ENCODE data around the gene PRKAA1.

DNA sequence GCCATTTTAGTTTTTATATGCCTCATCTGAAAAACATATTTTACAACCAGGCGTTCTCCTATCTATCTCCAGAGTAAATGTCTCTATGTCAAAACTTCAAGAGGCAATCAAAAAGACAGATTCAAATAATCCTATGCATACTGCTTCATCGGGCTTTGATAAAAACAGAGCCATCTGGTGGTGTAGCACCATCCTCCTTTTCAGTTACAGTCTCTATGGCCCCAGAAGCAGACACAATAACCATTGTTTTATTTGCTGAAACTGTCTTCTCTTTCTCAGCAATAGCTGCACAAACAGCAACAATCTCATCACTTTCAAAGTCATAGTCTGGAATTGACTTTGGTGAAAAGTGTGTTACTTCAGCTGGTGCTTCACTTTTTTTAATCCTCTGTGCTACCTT lies 82.2 kb downstream of the PRKAA1 start:
- TF ChIP-seq, protein P1, sequence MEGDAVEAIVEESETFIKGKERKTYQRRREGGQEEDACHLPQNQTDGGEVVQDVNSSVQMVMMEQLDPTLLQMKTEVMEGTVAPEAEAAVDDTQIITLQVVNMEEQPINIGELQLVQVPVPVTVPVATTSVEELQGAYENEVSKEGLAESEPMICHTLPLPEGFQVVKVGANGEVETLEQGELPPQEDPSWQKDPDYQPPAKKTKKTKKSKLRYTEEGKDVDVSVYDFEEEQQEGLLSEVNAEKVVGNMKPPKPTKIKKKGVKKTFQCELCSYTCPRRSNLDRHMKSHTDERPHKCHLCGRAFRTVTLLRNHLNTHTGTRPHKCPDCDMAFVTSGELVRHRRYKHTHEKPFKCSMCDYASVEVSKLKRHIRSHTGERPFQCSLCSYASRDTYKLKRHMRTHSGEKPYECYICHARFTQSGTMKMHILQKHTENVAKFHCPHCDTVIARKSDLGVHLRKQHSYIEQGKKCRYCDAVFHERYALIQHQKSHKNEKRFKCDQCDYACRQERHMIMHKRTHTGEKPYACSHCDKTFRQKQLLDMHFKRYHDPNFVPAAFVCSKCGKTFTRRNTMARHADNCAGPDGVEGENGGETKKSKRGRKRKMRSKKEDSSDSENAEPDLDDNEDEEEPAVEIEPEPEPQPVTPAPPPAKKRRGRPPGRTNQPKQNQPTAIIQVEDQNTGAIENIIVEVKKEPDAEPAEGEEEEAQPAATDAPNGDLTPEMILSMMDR (IDR thresholded peaks at IDR 0.05) = no peak
- TF ChIP-seq POLR2A (IDR thresholded peaks at IDR 0.05) = no peak

All from tibial nerve (tissue), 3 donors.